Measurements from ENCODE around the gene CD68.

Gene CD68

GRCh38 chr17:7579001-7579833 lies at the start of gene CD68:
Gene CD68 (plus strand): TSS chr17:7579638. CDS start chr17:7579678, 40 bp downstream.
- peak; percentile 88 for DNase-seq (ENCODE audit: low spot score)

GRCh38 chr17:7530023-7530900 lies 49.2 kb upstream of the CD68 start:
- no peak for DNase-seq (ENCODE audit: low spot score)

GRCh38 chr17:7538050-7538449 lies 41.4 kb upstream of the CD68 start:
- DNase-seq (ENCODE audit: low spot score): no peak

GRCh38 chr17:7538891-7539545 lies 40.4 kb upstream of the CD68 start:
- DNase-seq (ENCODE audit: low spot score): no peak

- DNase-seq (ENCODE audit: low spot score): no peak
These were observed 38.3 kb upstream of the CD68 start for GRCh38 chr17:7541074-7541621.

- DNase-seq (ENCODE audit: low spot score): no peak
These were observed 34.5 kb upstream of the CD68 start for GRCh38 chr17:7544911-7545310.

GRCh38 chr17:7548585-7549400 lies 30.6 kb upstream of the CD68 start, which contains the start of gene TNFSF12:
Gene TNFSF12 (plus strand): TSS chr17:7549058. CDS start chr17:7549154, 96 bp downstream.
- DNase-seq (ENCODE audit: low spot score): peak; percentile 86

- no peak for DNase-seq (ENCODE audit: low spot score)
These were observed 29.9 kb upstream of the CD68 start for GRCh38 chr17:7549401-7550055.

GRCh38 chr17:7550344-7550743 lies 29.1 kb upstream of the CD68 start:
- no peak for DNase-seq (ENCODE audit: low spot score)

GRCh38 chr17:7551396-7551795 lies 28.0 kb upstream of the CD68 start:
- no peak for DNase-seq (ENCODE audit: low spot score)

GRCh38 chr17:7552621-7553051 lies 26.8 kb upstream of the CD68 start:
- DNase-seq (ENCODE audit: low spot score): no peak

GRCh38 chr17:7553356-7553755 lies 26.1 kb upstream of the CD68 start:
- no peak for DNase-seq (ENCODE audit: low spot score)

GRCh38 chr17:7555320-7555948 lies 24.0 kb upstream of the CD68 start:
- no peak for DNase-seq (ENCODE audit: low spot score)

- DNase-seq (ENCODE audit: low spot score): no peak
These were observed 22.8 kb upstream of the CD68 start for GRCh38 chr17:7556627-7557026.

GRCh38 chr17:7557147-7557764 lies 22.2 kb upstream of the CD68 start:
- DNase-seq (ENCODE audit: low spot score): no peak

GRCh38 chr17:7557775-7558543 lies 21.5 kb upstream of the CD68 start:
- peak; percentile 70 for DNase-seq (ENCODE audit: low spot score)

- no peak for DNase-seq (ENCODE audit: low spot score)
These were observed 20.7 kb upstream of the CD68 start, which contains the start of gene TNFSF13 for GRCh38 chr17:7558544-7559319. Gene TNFSF13 (plus strand): TSS chr17:7558750. CDS start chr17:7559040, 290 bp downstream.

Data from GM03348 (cell line).